GM18873 (cell line): ENCODE results near the gene TNS4.
"Not testable (repeated sequence)": the region's sequence is repeated elsewhere in the genome, so short reads cannot be mapped to it uniquely, and the experiment has no call there.

Experiments
- ATAC-seq: cut with Tn5 transposase; IDR thresholded peaks from one replicate; pipeline ENCODE4 v1.9.1; 2021; ENCODE audit warnings: mild to moderate bottlenecking, moderate library complexity, moderate number of reproducible peaks; ENCODE audit not compliant: unreplicated experiment, low FRiP score

The TNS4 gene, protein sequence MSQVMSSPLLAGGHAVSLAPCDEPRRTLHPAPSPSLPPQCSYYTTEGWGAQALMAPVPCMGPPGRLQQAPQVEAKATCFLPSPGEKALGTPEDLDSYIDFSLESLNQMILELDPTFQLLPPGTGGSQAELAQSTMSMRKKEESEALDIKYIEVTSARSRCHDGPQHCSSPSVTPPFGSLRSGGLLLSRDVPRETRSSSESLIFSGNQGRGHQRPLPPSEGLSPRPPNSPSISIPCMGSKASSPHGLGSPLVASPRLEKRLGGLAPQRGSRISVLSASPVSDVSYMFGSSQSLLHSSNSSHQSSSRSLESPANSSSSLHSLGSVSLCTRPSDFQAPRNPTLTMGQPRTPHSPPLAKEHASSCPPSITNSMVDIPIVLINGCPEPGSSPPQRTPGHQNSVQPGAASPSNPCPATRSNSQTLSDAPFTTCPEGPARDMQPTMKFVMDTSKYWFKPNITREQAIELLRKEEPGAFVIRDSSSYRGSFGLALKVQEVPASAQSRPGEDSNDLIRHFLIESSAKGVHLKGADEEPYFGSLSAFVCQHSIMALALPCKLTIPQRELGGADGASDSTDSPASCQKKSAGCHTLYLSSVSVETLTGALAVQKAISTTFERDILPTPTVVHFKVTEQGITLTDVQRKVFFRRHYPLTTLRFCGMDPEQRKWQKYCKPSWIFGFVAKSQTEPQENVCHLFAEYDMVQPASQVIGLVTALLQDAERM

DNA sequence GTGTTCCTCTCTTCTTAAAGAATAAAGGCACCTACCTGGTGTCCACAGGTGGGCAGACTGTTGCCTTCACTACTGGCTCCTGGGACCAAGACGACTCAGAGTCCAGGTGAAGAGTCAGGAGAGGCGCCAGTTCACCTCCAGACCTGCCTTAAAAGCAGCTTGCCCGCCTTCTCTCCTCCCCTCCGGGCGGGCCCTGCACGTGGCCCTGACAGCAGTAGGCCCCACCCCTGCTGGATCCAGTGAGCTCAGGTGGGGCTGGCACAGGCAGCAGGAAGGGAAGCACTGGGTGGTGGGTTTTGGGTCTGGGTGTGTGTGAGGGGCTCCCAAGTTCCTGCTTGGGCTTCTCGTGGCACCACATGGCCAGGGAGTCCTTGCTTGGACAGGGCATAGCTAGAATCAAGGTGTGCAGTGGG lies at the start of gene TNS4:
Gene TNS4, minus strand, starts transcription at position 125 of the 413 bp plus-strand sequence. CDS start 5,198 bp downstream, outside the sequence.
- ATAC-seq = no peak

DNA sequence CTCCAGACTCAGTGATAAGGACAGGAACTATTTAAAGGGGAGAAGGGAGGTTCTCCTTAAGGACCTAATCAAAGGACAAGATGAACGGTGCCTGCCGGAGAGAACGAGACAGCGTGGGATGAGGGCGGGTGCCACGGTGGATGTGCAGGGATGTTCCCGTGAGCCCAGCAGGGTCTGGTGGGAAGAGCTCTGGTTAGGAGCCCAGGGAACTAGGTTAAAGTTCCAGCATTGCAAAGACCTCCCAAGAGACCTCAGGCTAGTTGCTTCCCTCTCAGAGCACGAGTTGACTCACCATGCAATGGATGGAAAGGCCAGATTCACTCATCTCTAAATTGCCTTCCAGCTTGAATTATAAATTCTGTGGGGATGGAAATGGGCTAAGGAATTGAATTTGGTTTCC lies 49.2 kb upstream of the TNS4 start:
- no peak for ATAC-seq

DNA sequence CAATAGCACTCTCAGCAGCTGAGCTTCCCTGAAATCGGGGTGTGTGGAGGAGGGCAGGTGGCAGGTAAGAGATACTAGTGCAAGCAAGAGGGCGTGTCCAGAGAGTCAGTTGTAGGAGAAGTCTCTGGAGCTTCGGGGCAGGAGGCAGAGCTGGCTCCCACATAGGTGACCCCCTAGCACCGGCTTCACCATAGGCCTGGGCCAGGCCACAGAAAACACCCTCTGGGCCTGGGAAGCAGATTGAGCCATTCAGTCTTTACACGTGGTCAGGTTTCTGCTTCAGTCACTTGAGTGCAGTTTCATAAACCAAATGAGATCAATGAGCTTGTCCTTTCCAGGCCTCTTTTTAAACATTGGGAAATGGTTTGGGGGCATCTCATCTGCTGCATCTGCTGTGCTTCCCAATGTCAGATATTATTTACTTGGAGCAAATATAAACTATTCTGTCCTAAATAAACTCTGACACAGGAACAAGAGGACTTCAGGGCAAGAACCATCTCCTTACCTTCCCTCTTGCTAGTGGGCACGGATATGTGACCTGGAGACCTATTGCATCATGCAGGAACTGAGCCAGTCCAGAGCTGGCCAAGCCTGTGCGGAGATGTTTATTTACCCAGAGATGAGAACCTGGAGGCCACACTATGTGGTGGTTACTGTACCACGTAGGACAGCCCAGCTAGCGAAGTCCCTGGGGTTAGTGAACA lies 47.7 kb upstream of the TNS4 start:
- no peak for ATAC-seq

DNA sequence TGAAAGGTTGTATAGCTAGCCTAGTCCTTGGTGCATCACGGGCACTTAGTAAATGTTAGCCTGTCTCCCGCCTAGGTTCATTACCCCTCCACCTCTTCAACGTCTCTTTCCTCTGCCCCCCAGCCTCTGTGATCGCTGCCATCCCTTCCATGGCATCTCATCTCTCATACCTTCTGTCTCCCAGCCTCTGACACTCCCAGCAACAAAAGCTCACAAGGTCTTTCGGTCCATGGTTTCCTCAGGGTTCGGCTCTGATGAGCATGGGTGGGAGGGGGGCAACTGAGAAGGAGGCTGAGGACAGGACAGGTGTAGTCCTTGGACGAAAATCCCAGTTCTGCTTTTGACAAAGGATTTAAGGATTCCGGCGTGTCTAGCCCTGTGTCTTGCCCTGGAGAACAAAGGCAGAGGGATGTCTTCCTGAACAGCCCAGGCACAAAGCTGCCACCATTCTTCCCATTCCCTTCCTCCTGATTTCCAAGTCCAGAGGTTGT lies 47.1 kb upstream of the TNS4 start:
- ATAC-seq = no peak

DNA sequence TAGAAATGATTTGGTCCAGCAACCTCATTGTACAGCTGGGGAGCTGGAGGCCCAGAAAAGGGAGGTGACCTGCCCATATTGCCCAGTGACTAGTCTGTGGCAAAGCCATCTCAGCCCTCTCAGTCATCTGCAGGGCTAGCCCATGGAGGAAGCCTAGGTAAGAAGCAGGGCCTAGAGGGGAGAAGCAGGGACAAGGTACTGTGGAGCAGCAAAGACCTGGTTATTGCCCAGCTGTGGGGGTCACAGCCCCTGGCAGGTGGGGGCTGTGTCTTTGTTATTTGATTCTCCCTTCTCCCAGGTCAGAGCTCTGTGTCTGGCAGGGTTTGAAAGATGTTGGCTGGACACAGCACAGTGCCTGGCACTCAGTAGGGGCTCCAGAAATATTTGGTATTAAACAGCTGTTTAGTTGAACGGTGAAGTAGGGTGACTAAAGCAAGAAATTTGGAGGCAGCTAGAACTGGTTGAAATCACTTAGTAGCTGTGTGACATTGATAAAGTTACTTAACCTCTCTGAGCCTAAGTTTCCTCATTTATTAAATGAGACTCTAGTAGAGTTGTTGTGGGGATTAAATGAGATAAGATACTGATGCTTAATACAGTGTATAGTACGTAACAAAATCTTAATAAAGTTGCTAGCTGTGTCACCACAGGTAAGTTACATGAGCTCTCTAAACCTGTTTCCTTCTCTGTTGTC lies 46.5 kb upstream of the TNS4 start:
- no peak for ATAC-seq

DNA sequence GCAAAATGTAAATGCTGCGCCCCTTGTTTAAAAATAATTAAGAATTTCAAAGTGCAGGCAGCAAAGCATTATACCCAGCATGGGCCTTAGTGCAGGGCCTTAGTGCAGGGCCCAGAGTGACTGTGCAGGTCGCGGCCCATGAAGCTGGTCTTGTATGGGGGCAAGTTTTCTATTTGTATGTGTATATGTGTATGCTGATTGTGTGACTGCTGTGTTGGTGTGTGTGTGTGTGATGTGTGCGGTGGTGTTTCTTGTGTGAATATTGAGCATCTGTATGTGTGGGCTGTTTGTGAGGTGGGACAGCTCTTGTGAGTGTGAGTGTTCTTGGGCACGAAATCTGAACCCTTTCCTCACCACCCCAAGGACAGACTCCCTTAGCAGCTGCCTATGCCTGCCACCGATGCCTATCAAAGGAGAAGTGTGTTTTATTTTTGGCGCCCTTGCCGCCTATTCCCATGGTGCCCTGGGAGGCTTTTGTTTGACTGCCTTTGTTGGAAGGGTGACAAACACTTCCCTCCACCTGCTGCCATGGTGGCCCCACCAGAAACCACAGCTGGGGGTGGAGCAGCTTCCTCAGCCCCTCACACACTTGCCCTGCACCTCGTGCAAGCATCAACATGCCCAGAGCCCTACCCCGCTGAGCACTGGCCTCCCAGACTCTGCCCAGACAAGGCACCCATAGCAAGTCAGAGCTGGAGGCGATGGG lies 45.8 kb upstream of the TNS4 start:
- ATAC-seq = no peak

DNA sequence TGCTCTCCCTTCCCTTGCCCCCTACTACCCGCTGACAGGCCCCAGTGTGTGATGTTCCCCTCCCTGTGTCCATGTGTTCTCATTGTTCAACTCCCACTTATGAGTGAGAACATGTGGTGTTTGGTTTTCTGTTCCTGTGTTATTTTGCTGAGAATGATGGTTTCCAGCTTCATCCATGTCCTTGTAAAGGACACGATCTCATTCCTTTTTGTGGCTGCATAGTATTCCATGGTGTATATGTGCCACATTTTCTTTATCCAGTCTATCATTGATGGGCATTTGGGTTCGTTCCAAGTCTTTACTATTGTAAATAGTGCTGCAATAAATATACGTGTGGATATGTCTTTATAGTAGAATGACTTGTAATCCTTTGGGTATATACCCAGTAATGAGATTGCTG lies 45.1 kb upstream of the TNS4 start:
- ATAC-seq = not testable (repeated sequence)

DNA sequence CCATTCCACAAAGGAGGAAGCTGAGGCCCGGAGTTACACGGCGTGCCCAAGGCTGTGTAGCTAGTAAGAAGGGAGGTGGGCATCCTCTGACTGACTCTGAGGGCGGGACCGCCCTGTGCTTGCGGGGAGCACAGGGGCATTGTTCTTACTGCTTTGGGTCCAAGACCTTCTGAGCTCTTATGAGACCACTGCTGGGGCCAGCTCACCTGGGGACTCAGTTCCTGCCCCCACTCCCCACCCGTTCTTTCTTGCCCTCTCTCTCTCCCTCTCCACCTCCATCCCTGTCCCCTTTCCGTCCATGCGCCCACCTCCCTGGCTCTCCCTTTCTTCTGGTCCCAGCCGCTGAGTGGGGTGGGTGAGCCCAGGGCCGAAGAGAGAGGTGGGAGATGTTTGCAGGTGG lies 44.2 kb upstream of the TNS4 start:
- no peak for ATAC-seq

DNA sequence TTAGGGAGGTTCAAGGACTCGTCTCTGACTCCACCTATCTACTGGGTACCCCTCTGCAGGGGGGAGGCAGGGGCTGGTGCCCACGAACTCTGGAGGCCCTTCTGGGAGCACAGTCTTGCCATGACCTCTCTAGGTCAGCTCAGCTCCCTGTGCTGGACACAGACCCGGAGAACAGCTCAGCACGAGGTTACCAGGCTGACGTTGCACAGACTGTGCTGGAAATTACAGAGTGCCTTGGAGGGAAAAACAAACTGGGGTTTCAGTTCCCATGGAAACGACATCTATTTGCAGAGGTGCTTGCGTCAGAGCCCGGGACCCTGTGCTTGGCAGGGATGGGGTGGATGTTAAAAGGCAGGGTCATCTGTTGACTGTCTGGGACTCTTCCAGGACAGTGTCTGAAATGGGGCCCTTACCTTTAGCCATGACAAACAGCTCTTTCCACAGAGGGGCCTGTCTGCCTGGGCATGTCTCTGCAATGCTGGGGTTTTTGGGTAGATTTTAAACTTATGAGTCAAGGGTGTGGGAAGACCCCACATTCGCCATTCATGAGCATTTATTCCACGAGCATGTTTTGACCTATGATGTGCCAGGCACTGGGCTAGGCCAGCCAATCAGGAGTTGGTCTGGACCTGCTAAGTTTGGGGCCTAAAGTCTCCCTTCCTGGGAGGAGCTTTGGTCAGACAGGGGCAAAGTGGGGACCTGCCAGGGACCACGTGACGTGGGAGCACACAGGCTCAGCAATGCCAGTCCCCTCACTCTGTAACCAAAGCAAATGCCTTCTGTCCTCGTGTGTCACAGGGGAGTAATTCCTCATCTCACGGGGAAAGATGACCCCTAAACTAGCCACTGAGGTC lies 41.4 kb upstream of the TNS4 start:
- ATAC-seq = no peak

DNA sequence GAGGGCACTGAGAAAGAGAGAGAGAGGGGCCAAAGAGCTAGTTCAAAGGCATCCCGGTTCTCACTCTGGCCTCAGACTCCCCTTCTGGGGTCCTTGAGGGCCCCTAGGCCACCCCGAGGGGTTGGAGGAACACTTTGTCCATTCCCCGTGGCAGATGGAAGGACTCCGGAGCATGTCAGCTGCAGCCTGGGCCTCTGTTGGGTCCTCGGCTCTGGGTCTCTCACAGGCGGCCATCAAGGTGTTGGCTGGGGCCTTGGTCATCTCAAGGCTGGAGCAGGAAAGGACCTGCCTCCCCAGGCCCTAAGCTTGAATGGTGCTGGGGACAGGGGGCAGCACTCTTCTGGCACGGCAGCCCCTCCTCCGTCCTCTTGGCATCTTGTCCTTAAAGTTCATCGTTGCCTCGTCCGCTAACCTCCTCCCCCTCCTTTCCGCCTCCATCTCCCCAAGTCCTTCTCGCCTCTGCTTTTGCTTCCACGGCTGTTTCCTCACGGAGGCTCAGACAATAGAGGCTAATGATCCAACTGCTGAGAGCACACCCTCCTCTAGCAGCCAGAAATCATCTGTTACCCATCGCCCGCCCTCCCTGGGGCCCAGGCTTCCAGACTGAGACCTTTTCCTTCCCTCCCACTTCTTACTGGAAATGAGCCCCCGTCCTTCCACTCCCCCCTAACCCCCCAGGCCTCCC lies 40.6 kb upstream of the TNS4 start:
- ATAC-seq = no peak

DNA sequence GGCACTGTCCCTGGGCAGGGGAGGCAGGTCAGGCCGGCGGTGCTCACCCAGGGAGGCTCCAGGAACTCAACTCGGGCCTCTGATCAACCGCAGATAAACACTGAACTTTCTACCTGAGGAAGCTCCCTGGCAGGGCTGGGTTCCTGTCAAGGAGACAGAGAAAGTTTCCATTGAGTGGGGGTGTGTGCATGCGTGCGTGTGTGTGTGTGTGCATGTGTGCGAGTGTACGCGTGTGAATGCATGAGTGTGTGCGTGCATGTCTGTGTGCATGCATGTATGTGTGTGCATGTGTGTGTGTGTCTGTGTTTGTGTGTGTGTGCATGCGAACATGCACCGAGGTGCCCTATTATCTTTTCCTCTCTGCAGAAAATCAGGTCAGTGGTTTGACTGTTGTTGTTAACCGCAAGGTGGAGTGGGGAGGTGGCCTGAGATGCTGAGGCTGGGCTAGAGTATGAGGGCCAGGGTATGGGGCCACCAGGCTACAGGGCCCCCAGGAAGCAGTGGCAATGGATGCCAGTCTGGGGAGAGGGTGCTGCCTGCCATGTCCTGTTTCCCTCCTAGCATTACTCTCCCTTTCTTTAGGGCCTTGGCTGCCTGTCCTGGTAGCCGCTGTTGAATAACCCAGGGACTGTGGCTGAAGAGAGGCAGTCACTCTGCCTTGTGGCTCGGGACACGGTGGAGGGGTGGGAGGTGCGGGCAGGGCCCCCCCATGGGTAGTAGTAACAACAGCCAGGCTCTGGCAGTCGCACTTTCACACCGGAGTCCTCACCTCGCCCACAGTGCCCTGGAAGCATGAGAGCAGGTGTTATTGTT lies 39.8 kb upstream of the TNS4 start:
- ATAC-seq = no peak

DNA sequence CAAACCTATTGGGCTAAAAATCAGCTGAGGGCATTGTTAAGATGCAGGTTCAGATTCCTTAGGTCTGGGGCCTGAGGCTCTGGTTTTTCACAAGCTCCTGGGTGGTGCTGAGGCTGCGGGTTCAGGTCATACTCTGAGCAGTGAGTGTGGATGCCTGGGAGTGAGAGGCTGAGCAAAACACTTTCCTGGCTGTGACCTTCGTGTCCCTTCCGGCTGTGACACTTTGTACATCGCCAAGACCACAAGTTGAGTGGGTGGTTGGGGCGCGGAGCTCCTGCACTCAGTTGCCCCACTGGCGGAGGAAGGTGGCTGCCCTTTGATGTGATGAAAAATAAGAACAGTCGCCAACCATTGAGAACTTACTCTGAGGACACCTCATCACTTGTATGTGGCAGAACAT lies 39.0 kb upstream of the TNS4 start:
- ATAC-seq = no peak

DNA sequence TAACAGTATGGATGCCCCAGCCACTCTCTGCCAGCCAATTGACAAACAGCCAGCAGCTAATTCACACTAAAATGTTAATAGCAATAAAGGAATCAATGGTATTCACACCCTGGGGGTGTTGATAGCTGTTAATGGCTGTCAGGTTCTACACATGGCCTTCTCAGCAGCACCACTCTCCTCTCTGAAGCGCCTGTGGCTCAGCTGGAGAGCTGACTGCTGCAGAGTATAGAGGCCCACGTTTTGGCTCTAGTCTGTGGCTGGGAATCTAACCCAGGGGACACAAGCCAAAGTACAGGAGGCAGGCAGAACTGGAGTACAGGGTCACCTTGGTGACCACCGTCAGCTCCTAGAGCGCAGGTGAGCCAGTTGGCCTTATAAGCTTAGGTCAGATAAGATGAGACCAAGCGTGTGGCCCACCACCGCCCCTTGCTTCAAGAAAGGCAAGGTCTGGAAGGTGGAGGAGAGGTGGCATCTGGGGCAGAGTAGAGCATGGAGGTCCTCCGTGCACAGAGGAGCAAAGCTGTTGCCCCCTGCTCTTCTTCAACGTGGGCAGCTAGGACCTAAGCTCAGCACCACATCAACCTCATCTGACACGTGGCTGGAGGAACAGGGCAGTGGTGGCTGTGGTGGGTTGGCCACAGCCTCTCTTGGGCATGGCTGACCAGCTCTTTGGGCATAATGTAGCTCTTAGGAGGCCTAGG lies 38.4 kb upstream of the TNS4 start:
- ATAC-seq = no peak

DNA sequence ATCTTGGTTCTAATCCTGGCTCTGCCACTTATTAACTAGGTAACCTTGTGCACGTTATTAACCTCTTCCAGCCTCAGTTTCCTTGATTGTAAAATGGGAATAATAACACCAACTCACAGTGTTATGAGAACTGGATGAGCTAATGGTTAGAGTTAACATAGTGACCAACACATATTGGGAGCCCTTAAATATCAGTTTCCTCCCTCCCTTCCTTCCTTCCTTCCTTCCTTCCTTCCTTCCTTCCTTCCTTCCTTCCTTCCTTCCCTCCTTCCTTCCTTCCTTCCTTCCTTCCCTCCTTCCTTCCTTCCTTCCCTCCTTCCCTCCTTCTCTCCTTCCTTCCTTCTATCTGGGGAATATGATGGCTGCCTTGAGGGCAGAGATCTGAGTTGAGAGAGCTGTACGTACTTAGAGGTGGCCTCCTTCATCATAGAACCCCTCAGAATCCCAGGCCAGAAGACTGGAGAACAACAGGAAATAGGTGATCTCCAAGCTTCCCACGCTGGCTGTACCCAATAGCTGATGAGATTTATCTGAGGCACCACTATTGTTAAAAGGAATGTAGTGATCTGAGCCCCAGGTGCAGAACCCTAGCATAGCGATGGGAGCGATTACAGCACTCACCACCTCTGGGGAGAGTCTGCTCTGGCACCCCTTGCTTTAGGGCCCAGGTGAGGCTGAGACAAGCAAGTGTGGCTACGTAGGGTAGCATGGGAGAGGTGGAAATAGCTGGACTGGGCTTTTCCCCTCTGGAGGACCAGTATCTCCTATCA lies 37.7 kb upstream of the TNS4 start:
- ATAC-seq = no peak

DNA sequence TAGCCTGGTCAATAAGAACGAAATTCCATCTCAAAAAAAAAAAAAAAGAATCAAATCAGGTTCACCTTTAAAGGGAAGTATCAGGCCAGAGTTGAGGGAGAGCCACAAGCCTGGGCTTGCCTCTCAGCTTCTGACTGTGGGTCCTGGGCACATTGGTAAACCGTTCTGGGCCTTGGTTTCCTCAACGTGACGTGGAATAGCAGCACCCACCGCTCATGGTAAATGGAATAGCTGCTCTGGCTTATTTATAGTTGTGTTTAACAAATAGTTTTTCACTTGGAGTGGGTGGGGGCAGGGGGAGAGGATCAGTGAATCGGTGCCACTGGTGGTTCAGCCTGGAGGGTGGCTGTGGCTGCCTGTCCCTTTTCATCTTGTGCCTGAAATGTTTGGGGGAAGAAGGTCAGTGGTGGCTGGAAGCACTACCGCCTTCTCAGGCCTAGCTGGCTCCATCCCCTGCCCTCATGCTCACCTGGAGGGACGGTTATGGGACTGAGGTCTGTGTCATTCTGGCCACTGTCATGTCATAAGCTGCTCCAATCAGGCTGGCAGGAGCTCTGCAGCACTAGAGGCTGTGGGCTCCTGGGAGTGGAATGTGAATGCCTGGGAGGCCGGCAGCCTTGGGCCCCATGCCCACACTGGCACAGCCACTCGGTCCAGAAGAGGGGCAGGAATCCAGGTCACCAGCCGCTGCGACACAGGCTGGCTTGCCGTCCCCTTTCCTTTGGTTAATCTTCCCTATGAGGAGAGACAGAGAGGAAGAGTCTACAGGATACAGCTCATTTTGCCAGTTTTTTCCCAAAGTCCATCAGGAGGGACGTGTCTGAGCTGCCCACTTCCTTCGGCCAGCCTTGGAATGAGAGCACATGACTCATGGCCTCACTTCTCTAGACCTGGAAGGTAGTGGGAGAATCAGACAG lies 36.9 kb upstream of the TNS4 start:
- ATAC-seq = no peak
